GM23338 (cell line): ENCODE data around the gene KCNMB2. TPM values are rescaled to one million over a fixed set of nuclear protein-coding genes. Genes with fewer than 3 reads are reported as not detected.

ENCODE experiments used
- ATAC-seq: fragments of 200-7000 bp; cut with Tn5 transposase; 3 replicates; pipeline ENCODE4 v1.9.1; 2020
- DNase-seq: peaks from one replicate; pipeline ENCODE4 v3.0.0-alpha.2; 2015; ENCODE audit warnings: low spot score
- H2AFZ ChIP-seq: fragments of 200-600 bp; sonication (generic); 2 replicates; pipeline ENCODE4 v1.8.0; 2016; ENCODE audit warnings: antibody characterized with exemption, mild to moderate bottlenecking, moderate library complexity
- H3F3A ChIP-seq: fragments of 200-600 bp; sonication (generic); replicated peaks from 2 replicates; pipeline ENCODE4 v1.8.0; 2017; ENCODE audit warnings: antibody characterized with exemption, mixed run types, low read depth
- H3K27ac ChIP-seq: fragments of 200-600 bp; sonication (generic); 2 replicates; pipeline ENCODE4 v1.6.1; 2016; ENCODE audit warnings: low read depth
- H3K27me3 ChIP-seq: fragments of 200-600 bp; sonication (generic); 2 replicates; pipeline ENCODE4 v1.8.0; 2016; ENCODE audit warnings: mild to moderate bottlenecking, mixed run types, moderate library complexity; ENCODE audit not compliant: insufficient read depth
- H3K36me3 ChIP-seq: fragments of 200-600 bp; sonication (generic); 2 replicates; pipeline ENCODE4 v1.8.0; 2016; ENCODE audit warnings: mild to moderate bottlenecking; ENCODE audit not compliant: insufficient read depth
- H3K4me1 ChIP-seq: fragments of 200-600 bp; sonication (generic); 2 replicates; pipeline ENCODE4 v1.8.0; 2016; ENCODE audit warnings: mild to moderate bottlenecking, moderate library complexity; ENCODE audit not compliant: insufficient read depth
- H3K4me2 ChIP-seq: fragments of 200-600 bp; sonication (generic); 2 replicates; pipeline ENCODE4 v1.7.1; 2017; ENCODE audit warnings: mixed run types
- H3K4me3 ChIP-seq: fragments of 200-600 bp; sonication (generic); 2 replicates; pipeline ENCODE4 v1.6.1; 2016; ENCODE audit warnings: mixed run types
- H3K79me2 ChIP-seq: fragments of 200-600 bp; sonication (generic); replicated peaks from 2 replicates; pipeline ENCODE4 v1.8.0; 2017; ENCODE audit warnings: mild to moderate bottlenecking; ENCODE audit not compliant: insufficient read depth
- H3K9me2 ChIP-seq: fragments of 200-600 bp; sonication (generic); 2 replicates; pipeline ENCODE4 v1.8.0; 2017; ENCODE audit not compliant: insufficient read depth
- H4K20me1 ChIP-seq: fragments of 200-600 bp; sonication (generic); replicated peaks from 2 replicates; pipeline ENCODE4 v1.8.0; 2017; ENCODE audit warnings: mild to moderate bottlenecking; ENCODE audit not compliant: insufficient read depth
- H3K27ac Mint-ChIP-seq: 2 replicates; pipeline ENCODE4 v1.8.0; 2020; ENCODE audit warnings: inconsistent platforms, mild to moderate bottlenecking, moderate library complexity, mixed read lengths
- H3K27me3 Mint-ChIP-seq: 3 replicates; pipeline ENCODE4 v1.8.0; 2022; ENCODE audit warnings: low read depth, mild to moderate bottlenecking, moderate library complexity, mixed read lengths, inconsistent platforms; ENCODE audit not compliant: insufficient read depth, poor library complexity
- H3K36me3 Mint-ChIP-seq: 3 replicates; pipeline ENCODE4 v1.8.0; 2021; ENCODE audit warnings: low read depth, mild to moderate bottlenecking, inconsistent platforms, moderate library complexity, mixed read lengths
- H3K4me1 Mint-ChIP-seq: 3 replicates; pipeline ENCODE4 v1.8.0; 2020; ENCODE audit warnings: mild to moderate bottlenecking, inconsistent platforms, mixed read lengths
- H3K4me3 Mint-ChIP-seq: 3 replicates; pipeline ENCODE4 v1.8.0; 2021; ENCODE audit warnings: moderate library complexity, mild to moderate bottlenecking, inconsistent platforms, mixed read lengths
- H3K9me3 Mint-ChIP-seq: 3 replicates; pipeline ENCODE4 v1.8.0; 2020; ENCODE audit warnings: moderate library complexity, mild to moderate bottlenecking, inconsistent platforms, mixed read lengths
- CREB1 ChIP-seq: fragments of 250-450 bp; sonication (Bioruptor Pico); IDR thresholded peaks from 2 replicates; pipeline ENCODE4 v1.5.0; 2020; ENCODE audit warnings: low read depth, mild to moderate bottlenecking, moderate library complexity
- EZH2 ChIP-seq: fragments of 200-600 bp; sonication (generic); IDR thresholded peaks from one replicate; pipeline ENCODE4 v1.8.0; 2017; ENCODE audit warnings: antibody characterized with exemption, mild to moderate bottlenecking, low read depth; ENCODE audit not compliant: unreplicated experiment
- EZH2phosphoT487 ChIP-seq: fragments of 200-600 bp; sonication (generic); IDR thresholded peaks from one replicate; pipeline ENCODE4 v1.8.1; 2018; ENCODE audit warnings: antibody characterized with exemption; ENCODE audit not compliant: unreplicated experiment
- JUNB ChIP-seq: IDR thresholded peaks from one replicate; pipeline ENCODE4 v1.6.1; 2016; ENCODE audit warnings: antibody characterized with exemption; ENCODE audit not compliant: unreplicated experiment
- NANOG ChIP-seq: IDR thresholded peaks from 2 replicates; pipeline ENCODE4 v1.6.1; 2016; ENCODE audit warnings: antibody characterized with exemption, borderline replicate concordance
- POLR2AphosphoS5 ChIP-seq: IDR thresholded peaks from 2 replicates; pipeline ENCODE4 v1.6.1; 2016; ENCODE audit warnings: antibody characterized with exemption, low read depth
- STAT1 ChIP-seq: IDR thresholded peaks from one replicate; pipeline ENCODE4 v1.6.1; 2016; ENCODE audit warnings: antibody characterized with exemption; ENCODE audit not compliant: unreplicated experiment
- ZNF114 ChIP-seq: fragments of 250-450 bp; sonication (Bioruptor Pico); IDR thresholded peaks from 2 replicates; pipeline ENCODE4 v1.5.0; 2020; ENCODE audit warnings: mild to moderate bottlenecking, moderate library complexity
- ZNF331 ChIP-seq: fragments of 250-450 bp; sonication (Bioruptor Pico); IDR thresholded peaks from 2 replicates; pipeline ENCODE4 v1.5.0; 2020; ENCODE audit warnings: low read depth, mild to moderate bottlenecking, moderate library complexity
- polyA plus RNA-seq: library from polyadenylated mRNA; unstranded; fragments of >200 nt; fragmentation: Nextera tagmentation; extraction: Ambion mirVana; gene quantifications from 2 replicates; pipeline ENCODE4 v1.2.1, GENCODE V29; 2016
- total RNA-seq: library from RNA; depleted of rRNA; stranded (reverse); fragments of >200 nt; shearing (Covaris generic); gene quantifications from 2 replicates; pipeline ENCODE4 v1.2.3, GENCODE V29; 2014
- TF ChIP-seq, protein P1 (sequence below): IDR thresholded peaks from 2 replicates; pipeline ENCODE4 v1.6.1; 2016; ENCODE audit warnings: antibody characterized with exemption
- TF ChIP-seq, protein P2 (sequence below), 2 experiments: fragments of 200-600 bp in 1 of 2; sonication (generic) in 1 of 2; conservative IDR thresholded peaks; 2 replicates each; pipeline versions ENCODE4 v1.5.1 to v1.6.1; 2016 to 2017; ENCODE audit warnings: antibody characterized with exemption in 2 of 2, low read depth in 2 of 2, mild to moderate bottlenecking in 2 of 2, moderate library complexity in 1 of 2
- TF ChIP-seq, protein P3 (sequence below): fragments of 250-450 bp; sonication (Bioruptor Pico); IDR thresholded peaks from 2 replicates; pipeline ENCODE4 v1.5.0; 2020; ENCODE audit warnings: mild to moderate bottlenecking, moderate library complexity

The KCNMB2 gene
- total and polyA plus RNA-seq, 2 experiments from 2014 or later, result 0.53 TPM; not detected in 1

DNA sequence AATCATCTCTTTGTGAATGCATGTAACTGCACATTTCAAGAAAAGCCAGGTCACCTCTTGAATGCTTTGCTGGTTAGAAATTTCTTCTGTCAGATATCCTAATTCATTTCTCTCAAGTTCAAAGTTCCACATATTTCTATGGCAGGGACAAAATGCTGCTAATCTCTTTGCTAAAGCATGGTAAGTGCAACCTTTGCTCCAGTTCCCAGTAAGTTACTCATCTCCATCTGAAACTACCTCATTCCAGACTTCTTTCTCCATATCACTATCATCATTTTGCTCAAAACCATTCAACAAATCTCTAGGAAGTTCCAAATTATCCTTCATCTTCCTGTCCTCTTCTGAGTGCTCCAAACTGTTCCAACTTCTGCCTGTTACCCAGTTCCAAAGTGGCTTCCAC lies 304.8 kb downstream of the KCNMB2 start:
- Histone ChIP-seq H3F3A (no peaks in the 10 kb centered on the region), H3K4me2 (no peak overlapping the region), H3K36me3 (no peaks in the 10 kb centered on the region), H3K4me3 (no peak overlapping the region), H3K79me2 (no peaks in the 10 kb centered on the region), H3K4me1 (no peaks in the 10 kb centered on the region), H3K9me2 (no peaks in the 10 kb centered on the region), H3K27ac (no peak overlapping the region), H3K27me3 (no peaks in the 10 kb centered on the region), H2AFZ (no peak overlapping the region), H4K20me1 (no peaks in the 10 kb centered on the region)
- H3K36me3 Mint-ChIP-seq, result peaks cover 17% of the 10 kb centered on the region
- ATAC-seq (no peak), DNase-seq (no peak)
- peaks cover 23% of the 10 kb centered on the region for H3K9me3 Mint-ChIP-seq
- TF ChIP-seq POLR2AphosphoS5 (no peak), NANOG (no peak), ZNF114 (no peak), EZH2 (no peak), JUNB (no peak), CREB1 (CRISPR knock-in tag) (no peak), ZNF331 (CRISPR knock-in tag) (no peak), STAT1 (no peak), EZH2phosphoT487 (no peak)
- TF ChIP-seq, protein P1, sequence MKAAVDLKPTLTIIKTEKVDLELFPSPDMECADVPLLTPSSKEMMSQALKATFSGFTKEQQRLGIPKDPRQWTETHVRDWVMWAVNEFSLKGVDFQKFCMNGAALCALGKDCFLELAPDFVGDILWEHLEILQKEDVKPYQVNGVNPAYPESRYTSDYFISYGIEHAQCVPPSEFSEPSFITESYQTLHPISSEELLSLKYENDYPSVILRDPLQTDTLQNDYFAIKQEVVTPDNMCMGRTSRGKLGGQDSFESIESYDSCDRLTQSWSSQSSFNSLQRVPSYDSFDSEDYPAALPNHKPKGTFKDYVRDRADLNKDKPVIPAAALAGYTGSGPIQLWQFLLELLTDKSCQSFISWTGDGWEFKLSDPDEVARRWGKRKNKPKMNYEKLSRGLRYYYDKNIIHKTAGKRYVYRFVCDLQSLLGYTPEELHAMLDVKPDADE, result no peak
- TF ChIP-seq, protein P2, sequence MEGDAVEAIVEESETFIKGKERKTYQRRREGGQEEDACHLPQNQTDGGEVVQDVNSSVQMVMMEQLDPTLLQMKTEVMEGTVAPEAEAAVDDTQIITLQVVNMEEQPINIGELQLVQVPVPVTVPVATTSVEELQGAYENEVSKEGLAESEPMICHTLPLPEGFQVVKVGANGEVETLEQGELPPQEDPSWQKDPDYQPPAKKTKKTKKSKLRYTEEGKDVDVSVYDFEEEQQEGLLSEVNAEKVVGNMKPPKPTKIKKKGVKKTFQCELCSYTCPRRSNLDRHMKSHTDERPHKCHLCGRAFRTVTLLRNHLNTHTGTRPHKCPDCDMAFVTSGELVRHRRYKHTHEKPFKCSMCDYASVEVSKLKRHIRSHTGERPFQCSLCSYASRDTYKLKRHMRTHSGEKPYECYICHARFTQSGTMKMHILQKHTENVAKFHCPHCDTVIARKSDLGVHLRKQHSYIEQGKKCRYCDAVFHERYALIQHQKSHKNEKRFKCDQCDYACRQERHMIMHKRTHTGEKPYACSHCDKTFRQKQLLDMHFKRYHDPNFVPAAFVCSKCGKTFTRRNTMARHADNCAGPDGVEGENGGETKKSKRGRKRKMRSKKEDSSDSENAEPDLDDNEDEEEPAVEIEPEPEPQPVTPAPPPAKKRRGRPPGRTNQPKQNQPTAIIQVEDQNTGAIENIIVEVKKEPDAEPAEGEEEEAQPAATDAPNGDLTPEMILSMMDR (conservative IDR thresholded peaks at IDR 0.05; ENCODE audit: low read depth in 2 of 2), result no peak
- TF ChIP-seq, protein P3, sequence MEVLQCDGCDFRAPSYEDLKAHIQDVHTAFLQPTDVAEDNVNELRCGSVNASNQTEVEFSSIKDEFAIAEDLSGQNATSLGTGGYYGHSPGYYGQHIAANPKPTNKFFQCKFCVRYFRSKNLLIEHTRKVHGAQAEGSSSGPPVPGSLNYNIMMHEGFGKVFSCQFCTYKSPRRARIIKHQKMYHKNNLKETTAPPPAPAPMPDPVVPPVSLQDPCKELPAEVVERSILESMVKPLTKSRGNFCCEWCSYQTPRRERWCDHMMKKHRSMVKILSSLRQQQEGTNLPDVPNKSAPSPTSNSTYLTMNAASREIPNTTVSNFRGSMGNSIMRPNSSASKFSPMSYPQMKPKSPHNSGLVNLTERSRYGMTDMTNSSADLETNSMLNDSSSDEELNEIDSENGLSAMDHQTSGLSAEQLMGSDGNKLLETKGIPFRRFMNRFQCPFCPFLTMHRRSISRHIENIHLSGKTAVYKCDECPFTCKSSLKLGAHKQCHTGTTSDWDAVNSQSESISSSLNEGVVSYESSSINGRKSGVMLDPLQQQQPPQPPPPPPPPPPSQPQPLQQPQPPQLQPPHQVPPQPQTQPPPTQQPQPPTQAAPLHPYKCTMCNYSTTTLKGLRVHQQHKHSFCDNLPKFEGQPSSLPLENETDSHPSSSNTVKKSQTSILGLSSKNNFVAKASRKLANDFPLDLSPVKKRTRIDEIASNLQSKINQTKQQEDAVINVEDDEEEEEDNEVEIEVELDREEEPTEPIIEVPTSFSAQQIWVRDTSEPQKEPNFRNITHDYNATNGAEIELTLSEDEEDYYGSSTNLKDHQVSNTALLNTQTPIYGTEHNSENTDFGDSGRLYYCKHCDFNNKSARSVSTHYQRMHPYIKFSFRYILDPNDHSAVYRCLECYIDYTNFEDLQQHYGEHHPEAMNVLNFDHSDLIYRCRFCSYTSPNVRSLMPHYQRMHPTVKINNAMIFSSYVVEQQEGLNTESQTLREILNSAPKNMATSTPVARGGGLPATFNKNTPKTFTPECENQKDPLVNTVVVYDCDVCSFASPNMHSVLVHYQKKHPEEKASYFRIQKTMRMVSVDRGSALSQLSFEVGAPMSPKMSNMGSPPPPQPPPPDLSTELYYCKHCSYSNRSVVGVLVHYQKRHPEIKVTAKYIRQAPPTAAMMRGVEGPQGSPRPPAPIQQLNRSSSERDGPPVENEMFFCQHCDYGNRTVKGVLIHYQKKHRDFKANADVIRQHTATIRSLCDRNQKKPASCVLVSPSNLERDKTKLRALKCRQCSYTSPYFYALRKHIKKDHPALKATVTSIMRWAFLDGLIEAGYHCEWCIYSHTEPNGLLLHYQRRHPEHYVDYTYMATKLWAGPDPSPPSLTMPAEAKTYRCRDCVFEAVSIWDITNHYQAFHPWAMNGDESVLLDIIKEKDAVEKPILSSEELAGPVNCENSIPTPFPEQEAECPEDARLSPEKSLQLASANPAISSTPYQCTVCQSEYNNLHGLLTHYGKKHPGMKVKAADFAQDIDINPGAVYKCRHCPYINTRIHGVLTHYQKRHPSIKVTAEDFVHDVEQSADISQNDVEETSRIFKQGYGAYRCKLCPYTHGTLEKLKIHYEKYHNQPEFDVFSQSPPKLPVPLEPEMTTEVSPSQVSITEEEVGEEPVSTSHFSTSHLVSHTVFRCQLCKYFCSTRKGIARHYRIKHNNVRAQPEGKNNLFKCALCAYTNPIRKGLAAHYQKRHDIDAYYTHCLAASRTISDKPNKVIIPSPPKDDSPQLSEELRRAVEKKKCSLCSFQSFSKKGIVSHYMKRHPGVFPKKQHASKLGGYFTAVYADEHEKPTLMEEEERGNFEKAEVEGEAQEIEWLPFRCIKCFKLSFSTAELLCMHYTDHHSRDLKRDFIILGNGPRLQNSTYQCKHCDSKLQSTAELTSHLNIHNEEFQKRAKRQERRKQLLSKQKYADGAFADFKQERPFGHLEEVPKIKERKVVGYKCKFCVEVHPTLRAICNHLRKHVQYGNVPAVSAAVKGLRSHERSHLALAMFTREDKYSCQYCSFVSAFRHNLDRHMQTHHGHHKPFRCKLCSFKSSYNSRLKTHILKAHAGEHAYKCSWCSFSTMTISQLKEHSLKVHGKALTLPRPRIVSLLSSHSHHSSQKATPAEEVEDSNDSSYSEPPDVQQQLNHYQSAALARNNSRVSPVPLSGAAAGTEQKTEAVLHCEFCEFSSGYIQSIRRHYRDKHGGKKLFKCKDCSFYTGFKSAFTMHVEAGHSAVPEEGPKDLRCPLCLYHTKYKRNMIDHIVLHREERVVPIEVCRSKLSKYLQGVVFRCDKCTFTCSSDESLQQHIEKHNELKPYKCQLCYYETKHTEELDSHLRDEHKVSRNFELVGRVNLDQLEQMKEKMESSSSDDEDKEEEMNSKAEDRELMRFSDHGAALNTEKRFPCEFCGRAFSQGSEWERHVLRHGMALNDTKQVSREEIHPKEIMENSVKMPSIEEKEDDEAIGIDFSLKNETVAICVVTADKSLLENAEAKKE (CRISPR knock-in tag), result no peak
- no peak overlapping the region for H3K27ac Mint-ChIP-seq
- H3K27me3 Mint-ChIP-seq, result no peaks in the 10 kb centered on the region
- H3K4me1 Mint-ChIP-seq, result peaks cover 4% of the 10 kb centered on the region
- no peak overlapping the region for H3K4me3 Mint-ChIP-seq
